Putamen (tissue), 1 donor: Measurements from ENCODE around the gene LMF1.
A peak's percentile ranks its signal among the peaks of the same experiment; 100 is the strongest.

Experiments used
- DNase-seq: peaks from one replicate; pipeline ENCODE4 v3.0.0-alpha.2; 2016; ENCODE audit warnings: low spot score

Gene LMF1

DNA sequence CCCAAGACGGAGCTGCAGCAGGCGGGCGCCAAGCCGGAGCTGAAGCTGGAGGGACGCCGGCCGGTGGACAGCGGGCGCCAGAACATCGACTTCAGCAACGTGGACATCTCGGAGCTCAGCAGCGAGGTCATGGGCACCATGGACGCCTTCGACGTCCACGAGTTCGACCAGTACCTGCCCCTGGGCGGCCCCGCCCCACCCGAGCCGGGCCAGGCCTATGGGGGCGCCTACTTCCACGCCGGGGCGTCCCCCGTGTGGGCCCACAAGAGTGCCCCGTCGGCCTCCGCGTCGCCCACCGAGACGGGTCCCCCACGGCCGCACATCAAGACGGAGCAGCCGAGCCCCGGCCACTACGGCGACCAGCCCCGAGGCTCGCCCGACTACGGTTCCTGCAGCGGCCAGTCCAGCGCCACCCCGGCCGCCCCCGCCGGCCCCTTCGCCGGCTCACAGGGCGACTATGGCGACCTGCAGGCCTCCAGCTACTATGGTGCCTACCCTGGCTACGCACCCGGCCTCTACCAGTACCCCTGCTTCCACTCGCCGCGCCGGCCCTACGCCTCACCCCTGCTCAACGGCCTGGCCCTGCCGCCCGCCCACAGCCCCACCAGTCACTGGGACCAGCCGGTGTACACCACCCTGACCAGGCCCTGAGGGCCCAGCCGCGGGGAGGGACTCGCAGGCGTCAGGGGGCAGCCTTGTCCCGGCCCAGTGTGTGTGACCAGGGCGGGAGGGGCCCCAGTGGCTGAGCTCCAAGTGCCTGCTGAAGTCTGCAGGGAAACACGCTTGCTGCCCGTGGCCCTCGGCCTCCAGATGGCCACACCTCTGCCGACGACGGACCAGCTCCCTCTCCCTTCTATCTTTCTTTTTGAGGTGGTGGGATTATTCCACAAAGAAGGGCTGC lies 14.2 kb upstream of the LMF1 start:
- no peak for DNase-seq

DNA sequence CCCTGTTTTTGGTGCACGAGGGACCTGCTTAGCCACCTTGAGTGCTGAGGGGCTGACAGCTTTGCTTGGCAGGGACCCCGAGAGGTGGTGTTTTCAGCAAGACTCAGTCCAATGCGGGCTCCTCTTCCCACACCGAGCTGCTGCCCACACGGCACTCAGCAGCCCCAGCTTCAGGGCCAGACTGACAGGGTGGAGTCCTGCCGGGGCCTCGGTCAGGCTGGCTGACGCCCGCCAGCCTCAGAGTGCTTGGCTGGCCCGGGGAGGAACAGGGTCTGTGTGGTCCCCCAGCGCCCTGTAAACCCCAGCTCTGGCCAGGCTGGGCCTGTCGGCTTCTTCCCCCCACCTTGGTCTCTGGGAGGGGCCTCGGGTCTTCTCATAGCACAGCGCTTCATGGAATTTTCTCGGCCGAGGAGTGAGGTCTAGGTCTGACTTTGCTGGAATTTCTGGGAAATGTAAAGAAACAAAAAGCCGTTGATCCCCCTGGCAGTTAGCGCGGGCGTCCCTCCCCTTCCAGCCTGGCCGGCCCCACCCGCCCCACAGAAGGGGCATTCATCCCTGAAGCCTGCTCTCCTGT lies 13.4 kb upstream of the LMF1 start:
- no peak for DNase-seq

DNA sequence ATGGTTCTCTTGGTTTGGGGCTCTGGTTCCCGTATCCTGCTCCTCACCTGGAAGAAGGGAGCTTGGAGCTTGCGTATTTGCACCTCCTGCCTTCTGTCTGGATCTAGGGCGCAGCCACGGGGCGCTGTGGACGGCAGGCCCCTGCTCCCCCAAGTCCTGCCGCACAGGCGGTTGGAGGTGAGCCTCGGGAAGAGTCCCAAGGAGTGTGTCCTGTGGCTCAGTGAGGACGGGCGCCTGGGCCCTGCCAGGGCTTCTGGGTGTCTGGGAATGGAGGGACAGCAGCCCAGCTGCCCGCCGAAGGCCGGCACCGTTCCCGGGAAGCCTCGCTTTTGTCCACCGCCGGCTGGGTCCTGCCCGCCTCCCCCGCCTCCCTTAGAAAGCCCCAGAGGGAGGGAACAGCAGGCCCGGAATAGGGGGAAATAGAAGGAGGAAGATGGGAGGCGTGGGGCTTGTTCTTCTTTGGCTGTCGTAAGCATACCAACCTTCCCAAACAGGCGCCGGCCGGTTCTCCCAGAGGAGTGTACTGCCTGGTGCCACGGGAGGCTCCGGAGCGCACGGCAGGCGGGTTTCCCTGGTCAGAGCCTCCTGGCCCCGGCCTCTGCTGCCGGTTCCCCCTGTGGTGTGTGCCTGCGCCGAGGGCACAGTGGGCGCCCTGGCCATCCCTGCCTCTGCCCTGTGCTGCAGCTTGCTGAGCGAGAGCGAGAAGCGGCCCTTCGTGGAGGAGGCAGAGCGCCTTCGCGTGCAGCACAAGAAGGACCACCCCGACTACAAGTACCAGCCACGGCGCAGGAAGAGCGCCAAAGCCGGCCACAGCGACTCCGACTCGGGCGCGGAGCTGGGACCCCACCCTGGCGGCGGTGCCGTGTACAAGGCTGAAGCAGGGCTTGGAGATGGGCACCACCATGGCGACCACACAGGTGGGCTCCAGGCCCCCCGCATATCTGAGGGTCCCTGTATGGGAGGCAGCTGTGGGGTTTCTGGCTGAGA lies 12.6 kb upstream of the LMF1 start:
- no peak for DNase-seq

GRCh38 chr16:982145-983043 lies 11.6 kb upstream of the LMF1 start:
- DNase-seq = no peak

DNA sequence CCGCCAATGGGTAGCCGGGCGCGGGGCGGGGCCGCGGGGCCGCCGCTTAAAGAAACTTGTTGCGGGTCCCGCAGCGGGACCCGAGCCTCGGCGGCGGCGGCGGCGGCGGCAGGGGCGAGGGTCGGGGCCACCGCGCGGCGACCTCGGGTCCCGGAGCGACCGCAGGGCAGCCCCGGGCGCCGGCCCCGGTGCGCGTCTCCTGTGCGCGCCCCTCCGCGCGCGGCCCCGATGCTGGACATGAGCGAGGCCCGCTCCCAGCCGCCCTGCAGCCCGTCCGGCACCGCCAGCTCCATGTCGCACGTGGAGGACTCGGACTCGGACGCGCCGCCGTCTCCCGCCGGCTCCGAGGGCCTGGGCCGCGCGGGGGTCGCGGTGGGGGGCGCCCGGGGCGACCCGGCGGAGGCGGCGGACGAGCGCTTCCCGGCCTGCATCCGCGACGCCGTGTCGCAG lies 10.9 kb upstream of the LMF1 start, which contains the start of gene SOX8:
TSS of gene SOX8 (plus strand) at position 76 of the 450 bp plus-strand sequence. CDS start at position 229, 153 bp downstream.
- DNase-seq = no peak

DNA sequence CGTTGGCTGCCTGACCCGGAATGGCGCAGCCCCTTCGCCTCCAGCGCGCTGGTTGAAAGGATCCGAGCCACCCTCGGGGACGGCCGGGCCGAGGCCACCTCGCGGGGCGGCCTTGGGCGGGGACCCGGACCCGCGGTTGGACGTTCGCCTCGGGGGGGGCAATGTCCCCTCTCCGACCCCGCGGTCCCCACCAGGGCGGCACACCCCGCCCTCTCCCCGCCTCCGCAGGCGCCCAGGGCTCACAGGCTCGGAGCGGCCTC lies 9.7 kb upstream of the LMF1 start:
- DNase-seq = no peak

- DNase-seq = no peak
These were observed 9.2 kb upstream of the LMF1 start for GRCh38 chr16:979859-980594.

- no peak for DNase-seq
These were observed 8.4 kb upstream of the LMF1 start for GRCh38 chr16:979147-979546.

- no peak for DNase-seq
These were observed 7.6 kb upstream of the LMF1 start for GRCh38 chr16:978403-978802.

DNA sequence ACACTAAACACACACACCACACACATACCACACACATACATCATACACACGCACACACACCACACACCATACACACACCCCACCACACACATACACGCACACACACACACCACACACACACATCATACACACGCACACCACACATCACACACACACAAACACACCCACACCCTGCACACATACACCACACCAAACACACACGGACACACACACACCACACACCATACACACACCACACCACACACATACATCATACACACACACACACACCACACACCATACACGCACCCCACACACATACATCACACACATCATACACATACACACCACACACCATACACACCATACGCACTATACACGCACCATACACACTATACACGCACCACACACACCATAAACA lies 7.1 kb upstream of the LMF1 start:
- no peak for DNase-seq

DNA sequence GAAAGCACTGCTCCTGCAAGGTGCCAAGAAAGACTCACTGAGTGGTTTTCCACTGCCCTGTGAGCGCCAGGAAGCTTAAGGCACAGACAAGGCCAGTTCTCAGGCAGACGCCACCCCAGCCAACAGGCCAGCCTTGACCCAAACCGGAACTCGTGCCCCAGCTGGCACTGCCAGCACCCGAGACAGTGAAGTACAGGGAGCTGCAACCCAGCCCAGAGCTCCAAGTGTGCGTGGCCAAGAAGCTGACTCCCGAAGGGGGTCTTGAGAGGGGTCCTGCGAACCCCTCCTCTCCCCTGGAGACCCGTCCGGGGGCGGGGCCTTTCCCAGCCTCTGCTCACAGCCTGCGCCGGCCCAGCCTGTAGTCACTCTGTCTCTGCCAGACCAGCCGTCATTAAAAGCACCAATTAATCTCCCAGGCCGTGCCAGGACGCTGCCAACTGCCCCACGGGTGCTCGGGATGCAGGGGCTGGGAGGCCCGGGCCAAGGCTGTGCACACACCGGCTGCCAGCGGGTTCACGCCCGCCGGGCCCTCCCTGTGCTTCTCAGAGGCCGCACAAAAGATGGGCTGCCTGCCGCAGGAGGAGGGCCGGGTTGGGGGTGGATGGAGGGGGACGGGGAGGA lies 6.4 kb upstream of the LMF1 start:
- peak; percentile 87 for DNase-seq

DNA sequence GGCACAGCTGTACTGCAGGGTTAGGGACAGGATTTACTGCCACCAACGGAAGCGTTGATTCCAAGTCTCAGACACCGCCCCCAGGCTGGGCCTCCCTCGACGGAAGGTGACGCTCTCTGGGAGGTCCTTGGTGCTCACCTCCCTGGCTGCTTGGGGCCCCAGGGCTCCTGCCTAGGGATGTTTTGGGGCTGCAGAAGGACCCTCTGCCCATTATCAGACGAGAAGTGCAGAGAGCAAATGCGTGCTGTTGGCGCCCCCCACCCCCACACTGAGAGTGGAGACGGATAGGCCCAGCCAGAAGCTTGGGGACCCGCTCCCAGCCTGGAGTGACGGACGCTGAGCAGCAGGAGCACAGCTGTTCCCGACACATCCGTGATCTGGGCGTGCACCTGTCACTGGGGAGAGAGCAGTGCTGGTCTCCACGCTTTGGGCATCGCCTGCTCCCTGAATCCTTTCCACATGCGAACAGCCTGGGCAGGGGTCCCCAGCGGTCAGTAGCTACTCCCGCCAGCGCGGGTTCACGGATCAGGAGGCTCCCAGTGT lies 5.7 kb upstream of the LMF1 start:
- no peak for DNase-seq

DNA sequence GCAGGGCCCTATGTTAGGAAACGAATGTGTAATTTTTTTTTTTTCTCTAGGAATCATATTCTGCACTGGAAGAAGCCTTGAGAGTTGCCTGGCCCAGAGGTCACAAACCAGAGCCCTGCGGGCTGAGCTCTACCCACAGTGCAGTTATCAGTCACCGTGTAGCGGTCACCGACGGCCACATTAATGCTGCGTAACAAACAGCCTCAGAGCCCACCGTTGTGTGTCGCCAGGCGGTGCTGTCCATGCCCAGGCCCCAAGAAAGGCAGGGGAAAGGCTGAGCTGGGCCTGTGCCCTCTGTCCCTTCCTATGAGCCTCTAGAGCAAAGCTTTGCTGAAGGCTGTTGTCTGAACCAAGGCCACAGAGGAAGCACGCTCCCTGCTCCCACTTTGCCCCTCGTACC lies 4.5 kb upstream of the LMF1 start:
- no peak for DNase-seq

- no peak for DNase-seq
These were observed 4.0 kb upstream of the LMF1 start for GRCh38 chr16:974611-975261.

DNA sequence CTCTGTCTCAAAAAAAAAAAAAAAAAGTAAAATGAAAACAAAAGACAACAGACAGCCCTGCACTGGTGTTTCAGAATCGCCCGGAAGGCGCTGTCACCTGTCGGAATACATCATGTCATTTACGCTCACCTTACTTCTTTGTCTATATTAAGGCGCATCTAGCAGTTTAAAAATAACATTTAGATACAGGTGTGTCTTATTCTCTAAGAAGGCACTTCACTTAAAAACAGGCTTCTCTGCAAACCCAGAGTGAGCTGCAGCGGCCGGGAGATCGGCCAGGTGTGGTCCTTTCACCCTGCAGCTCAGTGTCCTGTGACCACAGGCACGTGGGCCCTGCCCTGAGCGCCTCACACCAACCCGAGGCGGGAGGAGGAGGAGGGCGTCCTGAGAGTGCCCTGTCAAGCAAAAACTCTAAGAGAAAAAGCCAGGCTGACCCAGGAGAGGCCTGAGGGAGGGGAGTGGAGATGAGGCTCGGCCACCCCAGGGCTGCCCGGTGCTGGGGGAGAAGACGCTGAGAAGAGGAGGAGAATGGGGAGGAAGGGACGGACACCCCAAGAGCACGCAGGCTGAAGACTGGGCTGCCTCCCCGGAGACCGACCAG lies 3.3 kb upstream of the LMF1 start:
- DNase-seq = no peak

- DNase-seq = no peak
These were observed 2.6 kb upstream of the LMF1 start for GRCh38 chr16:973366-973765.

DNA sequence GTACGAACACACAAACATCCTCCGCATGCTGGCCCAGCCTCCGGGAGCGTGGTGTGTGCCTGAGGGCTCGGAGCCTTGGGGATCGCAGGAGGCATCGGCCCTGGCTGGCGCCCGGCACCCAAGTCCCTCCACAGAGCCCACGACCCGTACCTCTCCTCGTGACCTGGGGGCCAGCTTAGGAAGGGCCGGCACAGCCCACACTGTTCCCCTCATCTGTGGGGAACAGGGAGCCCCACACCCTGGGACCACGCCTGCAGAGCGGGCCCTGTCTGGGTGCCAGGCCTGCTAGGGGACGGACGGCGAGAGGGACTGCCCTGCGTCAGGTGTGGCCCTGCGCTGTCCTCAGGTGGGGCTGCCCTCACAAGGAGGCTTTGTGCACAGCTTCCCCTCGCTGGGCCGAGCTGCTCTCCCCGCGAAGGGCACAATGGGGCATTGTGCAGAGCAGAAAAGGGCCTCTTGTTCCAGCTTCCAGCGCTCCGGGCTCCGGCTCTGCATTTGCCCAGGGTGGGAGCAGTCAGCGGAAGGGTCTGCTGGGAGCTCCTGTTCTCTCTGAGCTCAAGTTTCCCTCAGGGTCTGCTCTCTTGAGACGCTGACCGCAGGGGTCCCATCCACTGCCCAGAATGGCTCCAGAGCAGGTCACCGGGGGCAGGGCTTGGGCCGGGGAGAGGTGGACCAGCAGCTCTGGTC lies 1.7 kb upstream of the LMF1 start:
- peak; percentile 96 for DNase-seq

GRCh38 chr16:971981-972315 lies 1.2 kb upstream of the LMF1 start:
- no peak for DNase-seq

DNA sequence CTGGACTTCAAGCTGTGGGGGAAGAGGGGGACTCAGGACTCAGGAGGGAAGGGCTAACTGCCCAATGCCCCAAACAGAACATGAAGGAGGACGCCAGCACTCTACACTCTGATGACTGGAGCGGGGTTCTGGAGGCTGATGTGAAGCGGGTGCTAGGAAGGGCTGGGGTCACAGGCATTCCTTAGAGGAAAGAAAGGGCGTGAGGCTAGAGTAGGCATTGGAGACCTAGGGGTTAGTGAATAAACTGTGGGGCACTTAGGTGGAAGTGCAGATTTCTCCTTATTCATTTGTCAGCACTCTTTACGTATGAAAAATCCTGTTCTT lies 760 bp upstream of the LMF1 start:
- DNase-seq = no peak
